ENCODE results near the gene CORO1C. TPM values are rescaled to one million over a fixed set of nuclear protein-coding genes. Genes with fewer than 3 reads are reported as not detected.

The CORO1C gene
- total RNA-seq, 1 donor from 2014 or later, result 59.6 TPM

DNA sequence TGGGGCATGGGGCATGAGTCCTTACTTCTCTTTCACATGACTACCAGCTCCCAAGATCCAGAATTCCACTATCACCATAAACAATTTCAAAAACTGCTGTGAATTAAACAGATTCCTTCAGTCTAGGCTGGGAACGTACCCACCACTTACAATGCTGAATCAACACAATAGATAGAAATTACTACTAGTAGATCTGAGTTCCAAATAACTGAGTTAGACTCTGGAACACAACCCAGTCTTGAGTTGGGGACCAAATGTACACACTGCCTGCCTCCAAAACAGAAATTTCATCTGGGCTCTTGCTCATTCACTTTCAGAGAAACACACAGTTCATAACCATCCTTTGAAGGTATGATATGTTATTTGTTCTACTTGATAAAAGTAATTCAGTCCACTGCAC is 8.9 kb downstream of the CORO1C start:
- H3K27ac ChIP-seq (replicated peaks), result peak overlapping the region; percentile 60
- TF ChIP-seq, protein P1, sequence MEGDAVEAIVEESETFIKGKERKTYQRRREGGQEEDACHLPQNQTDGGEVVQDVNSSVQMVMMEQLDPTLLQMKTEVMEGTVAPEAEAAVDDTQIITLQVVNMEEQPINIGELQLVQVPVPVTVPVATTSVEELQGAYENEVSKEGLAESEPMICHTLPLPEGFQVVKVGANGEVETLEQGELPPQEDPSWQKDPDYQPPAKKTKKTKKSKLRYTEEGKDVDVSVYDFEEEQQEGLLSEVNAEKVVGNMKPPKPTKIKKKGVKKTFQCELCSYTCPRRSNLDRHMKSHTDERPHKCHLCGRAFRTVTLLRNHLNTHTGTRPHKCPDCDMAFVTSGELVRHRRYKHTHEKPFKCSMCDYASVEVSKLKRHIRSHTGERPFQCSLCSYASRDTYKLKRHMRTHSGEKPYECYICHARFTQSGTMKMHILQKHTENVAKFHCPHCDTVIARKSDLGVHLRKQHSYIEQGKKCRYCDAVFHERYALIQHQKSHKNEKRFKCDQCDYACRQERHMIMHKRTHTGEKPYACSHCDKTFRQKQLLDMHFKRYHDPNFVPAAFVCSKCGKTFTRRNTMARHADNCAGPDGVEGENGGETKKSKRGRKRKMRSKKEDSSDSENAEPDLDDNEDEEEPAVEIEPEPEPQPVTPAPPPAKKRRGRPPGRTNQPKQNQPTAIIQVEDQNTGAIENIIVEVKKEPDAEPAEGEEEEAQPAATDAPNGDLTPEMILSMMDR (IDR thresholded peaks at IDR 0.05; ENCODE audit: borderline replicate concordance), result no peak
- H3K4me3 ChIP-seq, result no peak overlapping the region
- no peak for DNase-seq
- intact Hi-C loops (cut with micrococcal nuclease), result no loop called here
- H3K9me3 ChIP-seq (replicated peaks), result no peaks in the 10 kb centered on the region
- no peaks in the 10 kb centered on the region for H3K36me3 ChIP-seq
- peaks cover 94% of the 10 kb centered on the region for H3K4me1 ChIP-seq
- H3K27me3 ChIP-seq (ENCODE audit: low read depth), result no peaks in the 10 kb centered on the region

DNA sequence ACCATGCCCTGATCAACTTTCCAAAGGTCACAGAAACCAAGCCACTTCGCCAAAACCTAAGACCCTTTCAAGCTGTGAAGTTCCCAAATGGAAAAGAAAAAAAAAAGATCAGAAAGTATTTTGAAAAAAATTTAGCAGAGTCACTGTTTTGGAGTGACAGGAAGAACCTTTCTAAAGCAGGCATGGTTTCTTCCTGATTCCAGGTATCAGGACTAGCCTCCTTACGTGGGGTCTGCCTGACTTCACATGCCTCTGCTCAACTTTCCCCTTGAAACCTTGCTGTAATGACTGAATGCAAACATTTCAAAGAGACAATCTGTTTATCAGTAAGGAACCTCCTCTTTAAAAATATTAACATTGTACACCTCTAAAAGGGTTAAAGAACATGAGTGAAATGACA is 9.5 kb downstream of the CORO1C start:
- peak overlapping the region; percentile 60 for H3K27ac ChIP-seq (replicated peaks)
- no peak for DNase-seq
- TF ChIP-seq, protein P1 (IDR thresholded peaks at IDR 0.05; ENCODE audit: borderline replicate concordance), result no peak
- no peaks in the 10 kb centered on the region for H3K9me3 ChIP-seq (replicated peaks)
- H3K36me3 ChIP-seq, result peaks cover 6% of the 10 kb centered on the region
- intact Hi-C loops (cut with micrococcal nuclease), result no loop called here
- H3K4me1 ChIP-seq, result peaks cover 94% of the 10 kb centered on the region
- no peaks in the 10 kb centered on the region for H3K27me3 ChIP-seq (ENCODE audit: low read depth)
- H3K4me3 ChIP-seq, result no peak overlapping the region

DNA sequence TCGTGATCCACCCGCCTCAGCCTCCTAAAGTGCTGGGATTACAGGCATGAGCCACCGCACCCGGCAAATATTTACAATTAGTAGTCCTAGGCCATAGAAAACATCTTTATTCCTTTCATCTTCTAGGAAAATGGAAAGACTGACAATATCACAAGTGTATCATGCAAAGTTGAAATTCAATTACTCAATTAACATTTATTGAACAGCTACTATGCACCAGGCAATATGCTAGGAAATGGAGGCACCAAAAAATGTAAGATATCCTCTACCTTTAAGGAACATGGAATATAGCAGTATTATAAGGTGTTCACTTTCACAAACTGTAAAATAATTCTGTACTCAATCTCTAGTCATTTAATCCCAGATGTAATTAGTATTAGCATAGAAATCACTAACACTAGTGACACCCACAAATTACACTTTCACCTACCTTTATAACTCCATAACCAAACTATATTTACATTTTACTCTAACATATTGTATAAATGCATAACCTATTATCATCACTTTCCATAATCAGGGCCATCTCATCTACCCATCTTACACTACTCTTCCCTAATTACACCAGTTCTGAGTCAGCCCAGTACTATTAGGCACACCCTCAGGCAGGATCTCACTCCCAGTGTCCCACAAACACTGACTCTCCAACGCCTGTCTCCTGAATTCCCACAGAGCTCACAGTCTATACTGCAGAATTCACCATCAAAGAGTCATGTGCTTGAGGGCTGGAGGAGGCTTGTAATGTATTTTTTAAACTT is 10.4 kb downstream of the CORO1C start:
- intact Hi-C loops (cut with micrococcal nuclease), result no loop called here
- TF ChIP-seq, protein P1 (IDR thresholded peaks at IDR 0.05; ENCODE audit: borderline replicate concordance), result no peak
- H3K36me3 ChIP-seq, result peaks cover 8% of the 10 kb centered on the region
- peaks cover 94% of the 10 kb centered on the region for H3K4me1 ChIP-seq
- H3K27me3 ChIP-seq (ENCODE audit: low read depth), result no peaks in the 10 kb centered on the region
- H3K27ac ChIP-seq (replicated peaks), result peak overlapping the region; percentile 60
- no peak for DNase-seq
- no peaks in the 10 kb centered on the region for H3K9me3 ChIP-seq (replicated peaks)
- no peak overlapping the region for H3K4me3 ChIP-seq

DNA sequence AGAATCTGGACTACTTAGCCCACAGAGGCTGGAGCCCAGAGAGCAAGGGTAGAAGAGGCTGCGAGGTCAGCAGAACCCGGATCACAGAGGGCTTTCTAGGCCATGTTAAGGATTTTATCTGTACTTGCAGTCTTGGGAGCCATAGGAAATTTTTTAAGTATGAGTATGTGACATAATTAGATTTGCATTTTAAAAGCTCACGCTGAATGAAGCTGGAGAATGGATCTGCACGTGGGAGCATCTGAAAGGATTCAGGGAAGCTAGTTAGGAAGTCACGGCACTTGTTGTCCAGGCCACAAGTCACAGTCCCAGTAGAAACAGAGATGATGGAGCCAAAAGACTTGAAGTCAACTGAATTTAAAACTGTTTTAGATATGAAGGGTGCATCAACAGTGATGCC is 14.1 kb downstream of the CORO1C start:
- Histone ChIP-seq H3K27ac (replicated peaks) (no peak overlapping the region), H3K4me1 (peaks cover 93% of the 10 kb centered on the region)
- intact Hi-C loops (cut with micrococcal nuclease), result no loop called here

DNA sequence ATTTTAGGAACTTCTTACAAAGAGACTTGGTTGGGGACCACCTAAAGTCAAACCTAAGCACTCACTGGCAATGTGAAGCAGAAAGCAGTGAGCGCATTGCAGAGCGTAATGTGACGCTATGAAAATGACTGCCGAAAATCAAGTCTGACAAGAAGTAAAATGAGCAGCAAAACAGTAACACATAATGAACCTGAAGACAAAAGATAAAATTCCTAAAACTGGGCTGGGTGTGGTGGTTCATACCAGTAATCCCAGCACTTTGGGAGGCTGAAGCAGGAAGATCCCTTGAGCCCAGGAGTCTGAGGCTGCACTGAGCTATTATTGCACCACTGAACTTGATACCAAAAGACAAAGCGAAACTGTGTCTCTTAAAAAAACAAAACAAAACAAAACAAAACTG is 16.5 kb downstream of the CORO1C start:
- Histone ChIP-seq H3K4me1 (peaks cover 98% of the 10 kb centered on the region), H3K4me3 (no peak overlapping the region), H3K9me3 (replicated peaks) (no peaks in the 10 kb centered on the region), H3K27ac (replicated peaks) (no peak overlapping the region), H3K36me3 (peaks cover 8% of the 10 kb centered on the region), H3K27me3 (ENCODE audit: low read depth) (no peaks in the 10 kb centered on the region)
- TF ChIP-seq, protein P1 (IDR thresholded peaks at IDR 0.05; ENCODE audit: borderline replicate concordance), result no peak
- intact Hi-C loops (cut with micrococcal nuclease), result no loop called here
- DNase-seq, result no peak

More for the DNA sequence above, 14.1 kb downstream of the CORO1C start:
- Histone ChIP-seq H3K4me3 (no peak overlapping the region), H3K36me3 (peaks cover 8% of the 10 kb centered on the region), H3K27me3 (ENCODE audit: low read depth) (no peaks in the 10 kb centered on the region), H3K9me3 (replicated peaks) (no peaks in the 10 kb centered on the region)
- DNase-seq, result no peak
- TF ChIP-seq, protein P1 (IDR thresholded peaks at IDR 0.05; ENCODE audit: borderline replicate concordance), result no peak
